GM19452 (cell line): ENCODE data around the gene CLIP3.
"Not testable (repeated sequence)": the region's sequence is repeated elsewhere in the genome, so short reads cannot be mapped to it uniquely, and the experiment has no call there.

Source experiments
- ATAC-seq: cut with Tn5 transposase; IDR thresholded peaks from one replicate; pipeline ENCODE4 v1.9.1; 2021; ENCODE audit not compliant: unreplicated experiment

Gene CLIP3

DNA sequence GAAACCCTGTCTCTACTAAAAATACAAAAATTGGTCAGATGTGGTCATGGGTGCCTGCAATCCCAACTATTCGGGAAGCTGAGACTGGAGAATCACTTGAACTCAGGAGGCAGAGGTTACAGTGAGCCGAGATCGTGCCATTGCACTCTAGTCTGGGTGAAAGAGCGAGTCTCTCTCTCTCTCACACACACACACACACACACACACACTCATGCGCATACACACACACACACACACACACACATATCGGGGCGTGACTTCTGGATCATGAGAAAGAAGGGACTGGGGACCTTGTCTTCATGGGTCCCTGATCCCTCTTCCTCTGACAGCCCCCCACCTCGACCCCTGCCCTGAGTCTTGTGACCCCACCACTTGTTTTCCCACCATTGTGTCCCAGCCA lies 49.5 kb downstream of the CLIP3 start:
- ATAC-seq, result no peak

DNA sequence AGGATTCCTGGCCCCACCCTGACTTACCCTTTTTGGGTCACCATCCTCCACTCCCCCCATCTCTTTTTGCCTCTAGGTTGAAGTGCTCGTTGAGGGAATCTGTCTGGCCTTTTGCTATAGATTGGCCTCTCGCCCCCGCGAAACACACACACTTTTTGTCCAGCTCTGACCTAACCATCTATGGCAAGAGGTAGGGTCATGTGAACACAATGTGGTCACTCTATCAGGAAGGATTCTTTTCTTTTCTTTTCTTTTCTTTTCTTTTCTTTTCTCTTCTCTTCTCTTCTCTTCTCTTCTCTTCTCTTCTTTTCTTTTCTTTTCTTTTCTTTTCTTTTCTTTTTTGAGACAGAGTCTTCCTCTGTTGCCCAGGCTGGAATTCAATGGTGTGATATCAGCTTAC lies 51.7 kb downstream of the CLIP3 start:
- ATAC-seq, result not testable (repeated sequence)

DNA sequence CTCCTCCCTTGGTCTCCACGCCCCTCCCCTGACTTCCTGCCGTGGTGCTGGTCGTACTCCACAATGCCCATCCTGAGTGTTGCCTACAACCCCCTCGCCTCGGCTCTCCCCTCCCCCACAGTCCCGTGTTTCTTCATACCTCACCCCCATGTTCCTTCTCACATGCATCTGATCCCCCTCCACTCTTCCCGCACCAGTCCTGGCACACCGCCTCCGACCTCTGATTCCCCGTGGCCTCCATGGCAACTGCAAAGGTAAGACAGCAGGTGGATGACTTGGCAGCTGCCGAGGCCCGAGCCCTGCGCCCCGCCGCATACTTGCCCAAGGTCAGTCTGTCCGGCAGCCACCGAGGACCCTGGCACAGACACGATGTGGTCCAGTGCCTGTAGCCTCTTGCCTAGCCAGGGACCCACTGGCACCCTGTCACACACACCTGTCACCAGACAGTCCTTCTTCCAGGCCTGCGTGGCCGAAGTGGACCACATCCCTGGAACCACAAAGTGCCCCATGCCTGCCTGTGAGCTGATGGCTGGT lies 53.8 kb downstream of the CLIP3 start:
- no peak for ATAC-seq

DNA sequence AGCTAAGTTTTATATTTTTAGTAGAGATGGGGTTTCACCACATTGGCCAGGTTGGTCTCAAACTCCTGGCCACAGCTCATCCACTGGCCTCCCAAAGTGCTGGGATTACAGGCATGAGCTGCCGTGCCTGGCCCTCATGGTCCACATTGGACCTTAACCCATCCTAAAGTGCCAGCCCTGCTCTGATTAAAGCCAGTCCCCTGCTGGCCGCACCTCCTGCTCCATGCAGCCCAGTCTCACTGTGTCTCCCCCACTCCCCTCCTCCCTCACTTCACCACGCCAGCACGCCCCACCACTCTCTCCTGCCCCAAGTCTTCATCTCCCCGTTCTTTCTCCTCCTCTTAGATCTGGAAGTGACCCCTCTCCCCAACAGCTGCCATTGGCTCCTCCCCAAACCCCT lies 54.4 kb downstream of the CLIP3 start:
- no peak for ATAC-seq

DNA sequence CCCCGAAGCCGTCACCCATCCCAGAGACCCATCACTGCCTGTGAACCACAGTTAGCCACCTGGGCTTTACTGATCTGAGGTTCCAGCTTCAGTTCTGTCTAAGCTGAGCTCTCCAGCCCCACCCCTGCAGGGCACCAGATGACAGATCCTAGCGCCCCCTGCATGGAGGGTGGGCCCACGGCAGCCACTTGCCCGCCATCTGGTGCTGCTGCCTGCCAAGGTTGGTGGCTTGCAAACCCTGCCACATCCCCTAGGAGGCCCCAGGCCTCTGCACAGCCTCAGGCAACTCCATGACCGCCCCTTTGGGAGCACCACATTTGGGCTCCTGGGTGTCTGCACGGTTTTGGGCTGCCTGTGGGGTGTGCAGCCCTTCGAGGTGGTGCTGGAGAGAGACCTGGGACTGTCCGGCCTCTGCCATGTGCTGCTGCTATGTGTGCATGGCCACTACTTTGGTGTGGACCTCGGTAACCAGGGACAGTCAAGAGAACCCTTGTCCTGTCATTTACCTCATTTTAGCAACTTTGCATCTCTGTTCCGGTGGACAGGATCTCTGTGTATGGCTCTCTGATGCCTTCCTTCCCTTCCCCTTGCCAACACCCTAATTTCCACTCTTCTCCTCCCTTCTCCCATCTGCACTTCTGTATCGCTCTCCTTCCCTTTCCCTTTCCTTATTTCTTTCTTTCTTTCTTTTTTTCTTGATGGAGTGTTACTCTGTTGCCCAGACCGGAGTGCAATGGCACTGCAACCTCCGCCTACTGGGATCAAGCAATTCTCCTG lies 55.0 kb downstream of the CLIP3 start:
- no peak for ATAC-seq

DNA sequence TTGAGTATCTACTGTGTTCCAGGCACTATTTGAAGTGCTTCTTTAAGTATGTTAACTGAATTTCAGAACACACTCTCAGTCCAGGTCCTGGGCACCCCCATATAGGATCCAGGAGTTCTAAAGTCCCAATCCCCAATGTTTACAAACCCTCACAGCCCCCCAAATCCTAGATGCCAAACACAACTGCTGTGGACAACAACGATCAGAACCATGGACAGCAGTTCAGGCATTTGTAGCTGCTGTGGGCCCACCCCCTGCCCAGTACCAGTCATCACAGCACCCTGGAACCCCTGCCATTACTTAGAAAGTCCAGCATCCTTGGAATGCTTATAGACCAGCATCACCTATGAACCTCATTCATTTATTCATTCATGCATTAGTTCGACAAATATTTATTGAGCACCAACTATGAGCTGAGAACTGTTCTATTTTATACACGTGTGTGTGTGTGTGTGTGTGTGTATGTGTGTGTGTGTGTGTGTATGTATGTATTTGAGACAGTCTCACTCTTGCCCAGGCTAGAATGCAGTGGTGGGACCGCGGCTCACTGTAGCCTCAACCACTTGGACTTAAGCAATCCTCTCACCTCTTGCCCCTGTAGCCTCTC lies 57.0 kb downstream of the CLIP3 start:
- no peak for ATAC-seq

DNA sequence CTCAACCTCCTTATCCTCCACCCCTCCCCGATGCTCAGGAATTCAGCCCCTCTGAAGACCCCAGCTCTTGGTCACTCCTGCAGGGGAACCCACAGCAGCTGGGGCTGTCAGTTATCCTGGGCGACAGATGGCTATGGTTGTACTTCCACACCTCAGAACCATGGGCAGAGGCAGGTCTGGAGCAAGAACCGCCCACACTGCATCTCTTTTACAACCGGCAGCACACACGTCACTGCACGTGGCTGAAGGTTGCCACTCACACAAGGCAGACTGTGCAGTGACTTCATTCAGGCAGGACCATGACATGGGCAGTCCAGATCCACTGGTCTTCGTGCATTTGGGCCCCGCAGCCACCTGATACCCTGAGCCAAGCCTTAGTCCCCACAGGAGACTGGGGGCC lies 59.2 kb downstream of the CLIP3 start:
- ATAC-seq, result no peak

DNA sequence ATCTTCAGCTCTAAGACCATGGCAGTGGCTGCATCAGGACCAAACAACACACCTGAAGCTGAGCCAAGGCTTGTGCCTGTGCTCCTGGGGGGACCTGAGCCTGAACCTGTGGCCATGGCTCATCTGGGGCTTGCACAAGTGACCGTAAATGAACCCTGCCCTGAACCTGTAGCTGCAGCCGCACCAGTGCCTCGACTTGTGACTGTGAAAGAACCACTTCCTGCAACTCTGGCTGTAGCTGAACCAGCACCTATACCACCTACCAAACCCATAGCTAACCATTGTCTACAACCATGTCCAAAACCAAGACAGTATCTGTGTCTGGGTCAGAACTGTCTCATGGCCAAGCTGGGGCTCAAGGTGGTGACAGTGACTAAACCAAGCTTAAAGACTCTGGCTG lies 65.9 kb downstream of the CLIP3 start:
- no peak for ATAC-seq
